H1 (cell line): ENCODE data around the gene KDM6A. TPM values are rescaled to one million over a fixed set of nuclear protein-coding genes. Genes with fewer than 3 reads are reported as not detected.
"Not testable (repeated sequence)": the region's sequence is repeated elsewhere in the genome, so short reads cannot be mapped to it uniquely, and the experiment has no call there.

Experiments used
- CTCF ChIA-PET: fragments of 300-600 bp; sonication (Branson Sonifier 250); formaldehyde crosslinking; loops from one replicate; lab custom pipeline; 2021; ENCODE audit not compliant: partially characterized antibody; lab: Charles Lee
- POLR2A ChIA-PET: fragments of 300-600 bp; sonication (Branson Sonifier 250); formaldehyde crosslinking; loops from one replicate; lab custom pipeline; 2021; ENCODE audit warnings: inconsistent platforms; ENCODE audit not compliant: partially characterized antibody; lab: Charles Lee
- DNase-seq, 2 experiments: peaks; one replicate each; pipeline versions ENCODE4 v3.0.0 to v3.0.0-alpha.2; 2010 to 2022; ENCODE audit warnings: low spot score in 2 of 2, low read depth in 1 of 2, mixed read lengths in 1 of 2
- FAIRE-seq: peaks from 2 replicates; lab custom pipeline; 2011; peaks lifted over from hg19 to GRCh38; lab: Jason Lieb, UNC
- H2AFZ ChIP-seq: 2 replicates; pipeline ENCODE4 v1.8.1; 2012; ENCODE audit warnings: low read length, inconsistent platforms
- H2AK5ac ChIP-seq: 2 replicates; pipeline ENCODE4 v1.6.1; 2013; ENCODE audit warnings: low read depth, low read length
- H2BK120ac ChIP-seq: replicated peaks from 2 replicates; pipeline ENCODE3; 2013; ENCODE audit warnings: low read depth, low read length, inconsistent platforms
- H2BK12ac ChIP-seq: 2 replicates; pipeline ENCODE4 v1.6.1; 2013; ENCODE audit warnings: low read depth, low read length
- H2BK15ac ChIP-seq: 2 replicates; pipeline ENCODE4 v1.6.1; 2013; ENCODE audit warnings: low read length
- H2BK20ac ChIP-seq: 2 replicates; pipeline ENCODE4 v1.6.1; 2013; ENCODE audit warnings: low read length
- H2BK5ac ChIP-seq: 2 replicates; pipeline ENCODE4 v1.6.1; 2013; ENCODE audit warnings: low read depth, low read length
- H3K14ac ChIP-seq: 2 replicates; pipeline ENCODE4 v1.6.1; 2013; ENCODE audit warnings: inconsistent platforms; ENCODE audit not compliant: insufficient read length
- H3K18ac ChIP-seq: 2 replicates; pipeline ENCODE4 v1.6.1; 2013; ENCODE audit warnings: low read length; ENCODE audit errors: extremely low read depth
- H3K23ac ChIP-seq: 2 replicates; pipeline ENCODE4 v1.6.1; 2013; ENCODE audit warnings: inconsistent platforms; ENCODE audit not compliant: insufficient read length
- H3K23me2 ChIP-seq: 2 replicates; pipeline ENCODE4 v1.6.1; 2013; ENCODE audit warnings: low read depth, low read length
- H3K27ac ChIP-seq: 2 replicates; pipeline ENCODE4 v1.6.1; 2011; ENCODE audit warnings: low read depth, low read length, inconsistent platforms
- H3K27me3 ChIP-seq, 4 experiments: replicated peaks in 1 of 4; 1 replicate in 1 of 4; 2 replicates in 3 of 4; pipeline versions ENCODE4 v1.6.1 to v1.8.1; 2011 to 2013; ENCODE audit warnings: low read length in 3 of 4, mild to moderate bottlenecking in 3 of 4, inconsistent platforms in 2 of 4, mixed read lengths in 2 of 4, moderate library complexity in 1 of 4; ENCODE audit not compliant: control insufficient read depth in 3 of 4, insufficient read depth in 3 of 4; ENCODE audit errors: extremely low read depth in 1 of 4
- H3K36me3 ChIP-seq, 4 experiments: 2 replicates each; pipeline versions ENCODE4 v1.6.1 to v1.8.1; 2011 to 2013; ENCODE audit warnings: mild to moderate bottlenecking in 4 of 4, low read length in 3 of 4, moderate library complexity in 2 of 4, control low read depth in 1 of 4, inconsistent platforms in 1 of 4; ENCODE audit not compliant: insufficient read depth in 4 of 4, control insufficient read depth in 2 of 4
- H3K4ac ChIP-seq: replicated peaks from 2 replicates; pipeline ENCODE3; 2013; ENCODE audit warnings: low read length, low read depth, mixed read lengths, inconsistent platforms; ENCODE audit not compliant: insufficient read length
- H3K4me1 ChIP-seq, 4 experiments: replicated peaks in 1 of 4; 1 replicate in 1 of 4; 2 replicates in 3 of 4; pipeline versions ENCODE4 v1.6.1 to v1.8.1; 2011 to 2013; ENCODE audit warnings: low read length in 3 of 4, inconsistent platforms in 2 of 4, mixed read lengths in 1 of 4; ENCODE audit not compliant: insufficient read depth in 4 of 4, control insufficient read depth in 3 of 4
- H3K4me2 ChIP-seq, 2 experiments: 2 replicates each; pipeline versions ENCODE4 v1.6.1 to v1.8.1; 2011 to 2013; ENCODE audit warnings: low read depth in 2 of 2, low read length in 2 of 2, control low read depth in 1 of 2, inconsistent platforms in 1 of 2, mild to moderate bottlenecking in 1 of 2; ENCODE audit not compliant: insufficient read depth in 1 of 2
- H3K4me3 ChIP-seq, 4 experiments: fragments of 200-600, 300-600 bp in 1 of 4; sonication (generic), shearing (Covaris generic), sonication (Bioruptor Twin) in 1 of 4; 2 replicates each; pipeline versions ENCODE4 v1.5.1 to v1.8.1; 2011 to 2016; ENCODE audit warnings: low read length in 4 of 4, low read depth in 3 of 4, control low read depth in 2 of 4, inconsistent platforms in 2 of 4, mild to moderate bottlenecking in 2 of 4, mixed read lengths in 1 of 4, moderate library complexity in 1 of 4; ENCODE audit not compliant: insufficient read depth in 2 of 4; ENCODE audit errors: extremely low read depth in 1 of 4
- H3K56ac ChIP-seq: replicated peaks from 2 replicates; pipeline ENCODE3; 2013; ENCODE audit warnings: low read depth, mild to moderate bottlenecking, mixed read lengths, low read length, inconsistent platforms; ENCODE audit not compliant: insufficient read length
- H3K79me1 ChIP-seq: 2 replicates; pipeline ENCODE4 v1.6.1; 2013; ENCODE audit warnings: low read depth, low read length, control low read depth
- H3K79me2 ChIP-seq, 2 experiments: 2 replicates each; pipeline versions ENCODE4 v1.6.1 to v1.8.1; 2012 to 2013; ENCODE audit warnings: low read length in 2 of 2, mild to moderate bottlenecking in 2 of 2, inconsistent platforms in 1 of 2; ENCODE audit not compliant: insufficient read depth in 2 of 2, control insufficient read depth in 1 of 2
- H3K9ac ChIP-seq, 4 experiments: replicated peaks in 1 of 4; 1 replicate in 1 of 4; 2 replicates in 3 of 4; pipeline versions ENCODE4 v1.6.1 to v1.8.1; 2011 to 2013; ENCODE audit warnings: low read depth in 3 of 4, low read length in 3 of 4, control low read depth in 2 of 4, mild to moderate bottlenecking in 2 of 4, moderate library complexity in 2 of 4, inconsistent platforms in 1 of 4; ENCODE audit errors: extremely low read depth in 1 of 4
- H3K9me3 ChIP-seq, 2 experiments: 2 replicates each; pipeline versions ENCODE4 v1.6.1 to v1.8.1; 2012 to 2013; ENCODE audit warnings: mild to moderate bottlenecking in 2 of 2, moderate library complexity in 2 of 2, control low read depth in 1 of 2, inconsistent platforms in 1 of 2, low read depth in 1 of 2, low read length in 1 of 2, mixed read lengths in 1 of 2; ENCODE audit not compliant: insufficient read depth in 2 of 2
- H4K20me1 ChIP-seq, 2 experiments: replicated peaks in 1 of 2; 2 replicates each; pipeline versions ENCODE3 to v1.8.1; 2011 to 2013; ENCODE audit warnings: inconsistent platforms in 2 of 2, low read length in 2 of 2, mild to moderate bottlenecking in 1 of 2; ENCODE audit not compliant: insufficient read depth in 2 of 2, control insufficient read depth in 1 of 2
- H4K5ac ChIP-seq: 2 replicates; pipeline ENCODE4 v1.6.1; 2013; ENCODE audit warnings: low read length, low read depth, mixed read lengths, inconsistent platforms; ENCODE audit not compliant: insufficient read length
- H4K8ac ChIP-seq: 2 replicates; pipeline ENCODE4 v1.8.0; 2013; ENCODE audit warnings: mild to moderate bottlenecking, moderate library complexity, low read length, inconsistent platforms; ENCODE audit not compliant: insufficient read depth; ENCODE audit errors: extremely low read depth
- H4K91ac ChIP-seq: replicated peaks from 2 replicates; pipeline ENCODE3; 2013; ENCODE audit warnings: low read length, mixed read lengths, inconsistent platforms; ENCODE audit not compliant: insufficient read length
- WGBS, 2 experiments: shearing (Covaris generic) in 1 of 2; methylation state at CpG; one replicate each; pipeline versions ENCODE4 v1.1.6 to v1.1.7; 2013 to 2015; ENCODE audit warnings: low lambda C conversion rate in 2 of 2, mixed read lengths in 2 of 2, inconsistent platforms in 1 of 2, low coverage in 1 of 2, missing lambda C conversion rate in 1 of 2; ENCODE audit not compliant: insufficient replicate concordance in 2 of 2, insufficient coverage in 1 of 2, insufficient read length in 1 of 2; ENCODE audit errors: extremely low coverage in 1 of 2, missing lambda C conversion rate in 1 of 2; 5-methylcytosine and 5-hydroxymethylcytosine counted together
- polyA plus RNA-seq, 7 experiments: library from polyadenylated mRNA; depleted of rRNA in 3 of 7; stranded (reverse) in 5 of 7; unstranded in 2 of 7; fragments of >200 nt in 5 of 7; fragments of 200-250 nt in 2 of 7; gene quantifications; 1 replicate in 5 of 7; 2 replicates in 1 of 7; 4 replicates in 1 of 7; pipeline versions ENCODE4 v1.2.1 to v1.2.3, GENCODE V29; 2011 to 2013; ENCODE audit warnings: missing spikeins in 2 of 7, mixed read lengths in 2 of 7
- total RNA-seq: library from RNA; stranded (reverse); fragmentation: NEBNext Ultra II Directional; extraction: Animal tissue kit (Norgen Biotek cat#: 25700); gene quantifications from 2 replicates; pipeline ENCODE4 v1.2.1, GENCODE V29; 2021

The KDM6A gene
- total and polyA plus RNA-seq, 2 of the 8 experiments (the other 6 are each of a cell fraction or from before 2014, with no cell fraction given), result 43.5 to 58.4 TPM

- DNase-seq, H3K4ac ChIP-seq, H2BK12ac ChIP-seq, H2BK5ac ChIP-seq, H3K4me3 ChIP-seq, H3K9ac ChIP-seq, H4K91ac ChIP-seq, H2AFZ ChIP-seq, H3K27ac ChIP-seq, H2BK20ac ChIP-seq, H3K18ac ChIP-seq, H3K79me1 ChIP-seq, H2AK5ac ChIP-seq, H4K8ac ChIP-seq, H3K36me3 ChIP-seq, H3K9me3 ChIP-seq, POLR2A ChIA-PET, H3K23ac ChIP-seq, H4K5ac ChIP-seq, H3K4me1 ChIP-seq, FAIRE-seq, H3K4me2 ChIP-seq, H4K20me1 ChIP-seq, H3K56ac ChIP-seq, H2BK15ac ChIP-seq, CTCF ChIA-PET, H3K23me2 ChIP-seq, H3K27me3 ChIP-seq, H3K14ac ChIP-seq, H3K79me2 ChIP-seq, H2BK120ac ChIP-seq: not testable (repeated sequence)
- 89% methylated on average over 4 of the region's 4 CpGs; no CpG with 5 or more reads in 1 of the 2 experiments for WGBS, 2 experiments
These were observed 262.5 kb downstream of the KDM6A start for GRCh38 chrX:45135391-45136075.
